ENCODE results near the gene CEACAM4.
"Not testable (repeated sequence)": the region's sequence is repeated elsewhere in the genome, so short reads cannot be mapped to it uniquely, and the experiment has no call there.

Gene CEACAM4

GRCh38 chr19:41626877-41627276 lies at the start of gene CEACAM4:
CEACAM4 (minus strand) TSS chr19:41627074; CDS start chr19:41626963, 111 bp downstream.
- no peak for DNase-seq (ENCODE audit: low spot score)

- no peak for DNase-seq (ENCODE audit: low spot score)
These were observed 44.6 kb upstream of the CEACAM4 start for GRCh38 chr19:41671486-41671885.

GRCh38 chr19:41670755-41671154 lies 43.9 kb upstream of the CEACAM4 start:
- DNase-seq (ENCODE audit: low spot score), result no peak

- no peak for DNase-seq (ENCODE audit: low spot score)
These were observed 41.4 kb upstream of the CEACAM4 start for GRCh38 chr19:41668315-41668714.

- DNase-seq (ENCODE audit: low spot score), result no peak
These were observed 39.2 kb upstream of the CEACAM4 start for GRCh38 chr19:41666075-41666474.

- DNase-seq (ENCODE audit: low spot score), result no peak
These were observed 30.3 kb upstream of the CEACAM4 start for GRCh38 chr19:41657157-41657556.

- not testable (repeated sequence) for DNase-seq (ENCODE audit: low spot score)
These were observed 29.9 kb upstream of the CEACAM4 start for GRCh38 chr19:41656756-41657155.

GRCh38 chr19:41652250-41652649 lies 25.4 kb upstream of the CEACAM4 start:
- DNase-seq (ENCODE audit: low spot score), result no peak

- no peak for DNase-seq (ENCODE audit: low spot score)
These were observed 23.0 kb upstream of the CEACAM4 start for GRCh38 chr19:41649827-41650226.

- peak; percentile 30 for DNase-seq (ENCODE audit: low spot score)
These were observed 19.8 kb upstream of the CEACAM4 start for GRCh38 chr19:41646589-41647204.

- DNase-seq (ENCODE audit: low spot score), result peak; percentile 88
These were observed 15.1 kb upstream of the CEACAM4 start for GRCh38 chr19:41641879-41642485.

- DNase-seq (ENCODE audit: low spot score), result no peak
These were observed 11.8 kb upstream of the CEACAM4 start for GRCh38 chr19:41638641-41639081.

- no peak for DNase-seq (ENCODE audit: low spot score)
These were observed 10.6 kb upstream of the CEACAM4 start for GRCh38 chr19:41637484-41637883.

- no peak for DNase-seq (ENCODE audit: low spot score)
These were observed 1.2 kb upstream of the CEACAM4 start for GRCh38 chr19:41627966-41628675.

GRCh38 chr19:41626278-41626677 lies 596 bp downstream of the CEACAM4 start:
- DNase-seq (ENCODE audit: low spot score), result no peak

GRCh38 chr19:41624937-41625336 lies 1.9 kb downstream of the CEACAM4 start:
- no peak for DNase-seq (ENCODE audit: low spot score)

- DNase-seq (ENCODE audit: low spot score), result no peak
These were observed 2.4 kb downstream of the CEACAM4 start for GRCh38 chr19:41624515-41624914.

GRCh38 chr19:41623360-41623759 lies 3.5 kb downstream of the CEACAM4 start:
- no peak for DNase-seq (ENCODE audit: low spot score)

GRCh38 chr19:41621654-41622053 lies 5.2 kb downstream of the CEACAM4 start:
- no peak for DNase-seq (ENCODE audit: low spot score)

GRCh38 chr19:41621226-41621625 lies 5.6 kb downstream of the CEACAM4 start:
- no peak for DNase-seq (ENCODE audit: low spot score)

- no peak for DNase-seq (ENCODE audit: low spot score)
These were observed 6.7 kb downstream of the CEACAM4 start for GRCh38 chr19:41620171-41620570.

- no peak for DNase-seq (ENCODE audit: low spot score)
These were observed 7.8 kb downstream of the CEACAM4 start for GRCh38 chr19:41619018-41619556.

Data from GM03348 (cell line).